ENCODE data around the gene UFSP1. TPM values are rescaled to one million over a fixed set of nuclear protein-coding genes. Genes with fewer than 3 reads are reported as not detected.

UFSP1 gene
- total and polyA plus RNA-seq, 2 of the 13 experiments (the other 11 are each of a cell fraction or from before 2014, with no cell fraction given) = 0.65 to 3.3 TPM

GRCh38 chr7:100874577-100875355, 14.7 kb downstream of the UFSP1 start, which contains the start of gene SRRT (continued):
- peak; percentile 70 for TF ChIP-seq ZNF609 (CRISPR knock-in tag; IDR thresholded peaks at IDR 0.05; ENCODE audit: borderline replicate concordance)
- TF ChIP-seq ZSCAN31 (CRISPR knock-in tag; IDR thresholded peaks at IDR 0.05; ENCODE audit: low read depth) = peak; percentile 93
- TF ChIP-seq ZSCAN29 (CRISPR knock-in tag; conservative IDR thresholded peaks at IDR 0.05) = peak; percentile 79; the same call in 1 of the 2 replicates
- peak; percentile 88; the same call in 1 of the 2 replicates for TF ChIP-seq ZFP90 (CRISPR knock-in tag; IDR thresholded peaks at IDR 0.05; ENCODE audit: borderline replicate concordance)
- no peak for TF ChIP-seq AHR (CRISPR knock-in tag; IDR thresholded peaks at IDR 0.05)
- peak; percentile 95 for TF ChIP-seq GABPB1 (CRISPR knock-in tag; IDR thresholded peaks at IDR 0.05)
- TF ChIP-seq TAF1 (CRISPR knock-in tag; IDR thresholded peaks at IDR 0.05) = peak; percentile 74
- TF ChIP-seq ATF3 (CRISPR knock-in tag; IDR thresholded peaks at IDR 0.05) = no peak; the same call in none of the 2 replicates
- no peak for TF ChIP-seq KDM3A (CRISPR knock-in tag; IDR thresholded peaks at IDR 0.05; ENCODE audit: low read depth)
- TF ChIP-seq ZNF646 (CRISPR knock-in tag; IDR thresholded peaks at IDR 0.05) = no peak
- TF ChIP-seq ZC3H4 (CRISPR knock-in tag; IDR thresholded peaks at IDR 0.05; ENCODE audit: borderline replicate concordance) = no peak
- peak; percentile 62; the same call in 1 of the 2 replicates for TF ChIP-seq ZMYM3 (CRISPR knock-in tag; IDR thresholded peaks at IDR 0.05)
- peak; percentile 89 for TF ChIP-seq DMAP1 (CRISPR knock-in tag; IDR thresholded peaks at IDR 0.05)
- peak; percentile 96 for TF ChIP-seq TFDP2 (CRISPR knock-in tag; IDR thresholded peaks at IDR 0.05)
- 0 out of 2 replicates have a peak, but pooled peaks have one; percentile 58 for TF ChIP-seq AKAP8 (CRISPR knock-in tag; IDR thresholded peaks at IDR 0.05)
- TF ChIP-seq PHF20 (CRISPR knock-in tag; IDR thresholded peaks at IDR 0.05) = peak; percentile 97
- peak; percentile 92 for TF ChIP-seq ZNF143 (CRISPR knock-in tag; IDR thresholded peaks at IDR 0.05)

Measured in HepG2 (cell line).